ENCODE results near the gene CDKN1A. TPM values are rescaled to one million over a fixed set of nuclear protein-coding genes. Genes with fewer than 3 reads are reported as not detected.

The CDKN1A gene
- total RNA-seq, 1 donor from 2014 or later, result 353 TPM

GRCh38 chr6:36706339-36706738 lies 27.8 kb downstream of the CDKN1A start:
- Histone ChIP-seq H3K27me3 (no peaks in the 10 kb centered on the region), H3K4me3 (no peak overlapping the region), H3K4me1 (no peaks in the 10 kb centered on the region), H3K9me3 (no peaks in the 10 kb centered on the region), H3K36me3 (no peaks in the 10 kb centered on the region), H3K27ac (no peak overlapping the region)
- intact Hi-C loops (cut with DNase I), result no loop called here
- DNase-seq (ENCODE audit: low spot score in 2 of 2), result no peak
- TF ChIP-seq CTCF (IDR thresholded peaks at IDR 0.05), result no peak

DNA sequence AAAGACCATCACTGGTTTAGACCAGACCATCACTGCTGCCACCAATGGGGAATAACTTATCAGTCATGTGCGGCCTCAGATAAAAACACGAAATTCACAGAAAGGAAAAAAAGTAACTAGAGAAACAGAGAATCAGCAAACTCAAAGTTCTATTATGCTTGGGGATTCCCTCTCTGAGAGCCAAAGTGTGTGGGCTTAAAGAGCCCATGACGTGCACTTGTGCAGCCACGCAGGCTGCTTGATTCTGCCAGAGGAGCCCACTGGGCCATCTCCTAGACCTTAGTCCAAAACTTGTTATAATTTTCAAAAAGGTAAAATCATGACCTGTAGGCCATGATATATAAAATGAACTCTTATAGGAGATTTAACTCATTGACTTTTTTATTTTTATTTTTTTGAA lies 34.3 kb downstream of the CDKN1A start:
- H3K9me3 ChIP-seq, result no peaks in the 10 kb centered on the region
- DNase-seq (ENCODE audit: low spot score in 2 of 2), result no peak
- H3K4me1 ChIP-seq, result no peaks in the 10 kb centered on the region
- H3K4me3 ChIP-seq, result no peak overlapping the region
- intact Hi-C loops (cut with DNase I), result no loop called here
- H3K27me3 ChIP-seq, result no peaks in the 10 kb centered on the region
- TF ChIP-seq CTCF (IDR thresholded peaks at IDR 0.05), result no peak
- no peaks in the 10 kb centered on the region for H3K36me3 ChIP-seq
- no peak overlapping the region for H3K27ac ChIP-seq

- TF ChIP-seq CTCF (IDR thresholded peaks at IDR 0.05), result no peak
- no peaks in the 10 kb centered on the region for H3K27me3 ChIP-seq
- no peak overlapping the region for H3K27ac ChIP-seq
- H3K36me3 ChIP-seq, result no peaks in the 10 kb centered on the region
- H3K4me1 ChIP-seq, result no peaks in the 10 kb centered on the region
- DNase-seq (ENCODE audit: low spot score in 2 of 2), result no peak
- intact Hi-C loops (cut with DNase I), result no loop called here
- H3K9me3 ChIP-seq, result no peaks in the 10 kb centered on the region
- H3K4me3 ChIP-seq, result no peak overlapping the region
Observed at GRCh38 chr6:36713846-36714245, 35.3 kb downstream of the CDKN1A start.

GRCh38 chr6:36714511-36714910 lies 36.0 kb downstream of the CDKN1A start:
- Histone ChIP-seq H3K27ac (no peak overlapping the region), H3K9me3 (no peaks in the 10 kb centered on the region), H3K27me3 (no peaks in the 10 kb centered on the region), H3K4me3 (no peak overlapping the region), H3K4me1 (no peaks in the 10 kb centered on the region), H3K36me3 (no peaks in the 10 kb centered on the region)
- intact Hi-C loops (cut with DNase I), result no loop called here
- TF ChIP-seq CTCF (IDR thresholded peaks at IDR 0.05), result no peak
- DNase-seq (ENCODE audit: low spot score in 2 of 2), result no peak

GRCh38 chr6:36715469-36715868 lies 37.0 kb downstream of the CDKN1A start:
- H3K27me3 ChIP-seq, result no peaks in the 10 kb centered on the region
- no peak overlapping the region for H3K27ac ChIP-seq
- intact Hi-C loops (cut with DNase I), result no loop called here
- H3K36me3 ChIP-seq, result no peaks in the 10 kb centered on the region
- H3K9me3 ChIP-seq, result no peaks in the 10 kb centered on the region
- no peak overlapping the region for H3K4me3 ChIP-seq
- H3K4me1 ChIP-seq, result no peaks in the 10 kb centered on the region
- DNase-seq (ENCODE audit: low spot score in 2 of 2), result no peak
- no peak for TF ChIP-seq CTCF (IDR thresholded peaks at IDR 0.05)

DNA sequence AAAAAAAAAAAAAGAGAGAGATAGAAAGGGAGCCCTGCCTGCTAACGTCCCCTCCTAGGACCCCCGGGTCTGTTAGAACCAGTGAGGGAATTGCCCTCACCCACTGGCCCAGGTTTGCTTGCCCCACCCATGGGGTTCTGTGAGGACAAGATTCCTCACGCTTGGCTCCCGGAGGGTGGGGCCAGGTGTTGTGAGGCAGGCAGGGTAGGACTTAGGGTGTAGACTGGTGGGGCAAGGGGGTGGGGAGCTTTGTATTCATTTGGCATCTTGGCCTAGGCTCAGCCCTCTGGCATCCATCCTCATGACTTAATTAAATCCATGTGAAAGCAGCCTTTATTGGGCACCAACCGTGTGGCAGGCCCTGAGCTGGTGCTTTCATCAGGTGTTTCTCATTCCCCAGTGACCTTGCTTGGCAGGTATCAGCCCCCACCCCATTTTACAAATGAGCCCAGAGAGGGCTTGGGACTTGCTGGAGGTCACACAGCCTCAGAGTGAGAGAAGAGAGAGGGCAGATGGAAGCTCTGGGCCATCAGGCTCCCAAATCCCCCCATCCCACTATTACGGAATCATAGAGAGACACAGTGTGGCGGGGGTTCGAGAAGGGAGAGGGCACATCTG lies 38.1 kb downstream of the CDKN1A start:
- DNase-seq (ENCODE audit: low spot score in 2 of 2), result no peak
- no peaks in the 10 kb centered on the region for H3K36me3 ChIP-seq
- no peak for TF ChIP-seq CTCF (IDR thresholded peaks at IDR 0.05)

More for the DNA sequence above, 38.1 kb downstream of the CDKN1A start:
- Histone ChIP-seq H3K9me3 (no peaks in the 10 kb centered on the region), H3K4me3 (no peak overlapping the region), H3K27me3 (no peaks in the 10 kb centered on the region), H3K4me1 (no peaks in the 10 kb centered on the region), H3K27ac (no peak overlapping the region)
- intact Hi-C loops (cut with DNase I), result no loop called here
